ENCODE measurements around the gene CYBRD1. TPM values are rescaled to one million over a fixed set of nuclear protein-coding genes. Genes with fewer than 3 reads are reported as not detected.

Gene CYBRD1
- polyA plus RNA-seq, 2 of the 4 experiments (the other 2 are of a cell fraction), result 30.5 to 46.6 TPM

DNA sequence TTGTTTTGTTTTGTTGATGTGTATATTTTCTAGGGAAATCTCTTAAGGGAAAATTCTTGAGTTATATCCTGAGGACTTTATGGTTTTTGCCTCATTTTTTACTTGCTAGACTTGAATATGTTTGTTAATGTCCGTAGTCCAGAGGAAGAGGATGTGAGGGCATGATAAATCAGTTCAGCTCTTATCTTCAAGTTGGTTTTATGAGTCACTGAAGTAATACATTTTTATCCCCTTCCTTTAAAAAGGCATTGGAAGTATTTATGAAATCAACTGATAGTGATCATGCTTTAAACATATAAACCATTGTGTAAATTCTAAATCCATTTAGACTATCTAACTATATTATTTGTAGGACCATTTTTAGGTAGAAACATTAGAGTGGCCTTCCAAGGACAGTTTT lies 43.9 kb upstream of the CYBRD1 start:
- ChIA-PET POLR2A (no interaction called here), CTCF (no interaction called here)
- no peak overlapping the region for H3K4me3 ChIP-seq
- no peaks in the 10 kb centered on the region for H3K9me3 ChIP-seq
- H3K4me1 ChIP-seq, result no peaks in the 10 kb centered on the region
- no peak for ATAC-seq
- no peak overlapping the region for H3K4me2 ChIP-seq
- 50% methylated on average over 1 of the region's 1 CpG for WGBS (ENCODE audit: missing lambda C conversion rate)
- no peak for DNase-seq (ENCODE audit: low read depth in 1 of 2, low spot score in 1 of 2)
- no peak for TF ChIP-seq HDAC2 (IDR thresholded peaks at IDR 0.05)
- TF ChIP-seq CBX2 (IDR thresholded peaks at IDR 0.05; ENCODE audit: borderline replicate concordance, low read depth), result no peak
- no peak for TF ChIP-seq POLR2A (IDR thresholded peaks at IDR 0.05; ENCODE audit: low read length)
- TF ChIP-seq JUNB (IDR thresholded peaks at IDR 0.05), result no peak
- TF ChIP-seq CHD2 (IDR thresholded peaks at IDR 0.05; ENCODE audit: low read length, partially characterized antibody), result no peak
- TF ChIP-seq PHF8 (IDR thresholded peaks at IDR 0.05; ENCODE audit: borderline replicate concordance, low read depth), result no peak
- TF ChIP-seq, protein P1, sequence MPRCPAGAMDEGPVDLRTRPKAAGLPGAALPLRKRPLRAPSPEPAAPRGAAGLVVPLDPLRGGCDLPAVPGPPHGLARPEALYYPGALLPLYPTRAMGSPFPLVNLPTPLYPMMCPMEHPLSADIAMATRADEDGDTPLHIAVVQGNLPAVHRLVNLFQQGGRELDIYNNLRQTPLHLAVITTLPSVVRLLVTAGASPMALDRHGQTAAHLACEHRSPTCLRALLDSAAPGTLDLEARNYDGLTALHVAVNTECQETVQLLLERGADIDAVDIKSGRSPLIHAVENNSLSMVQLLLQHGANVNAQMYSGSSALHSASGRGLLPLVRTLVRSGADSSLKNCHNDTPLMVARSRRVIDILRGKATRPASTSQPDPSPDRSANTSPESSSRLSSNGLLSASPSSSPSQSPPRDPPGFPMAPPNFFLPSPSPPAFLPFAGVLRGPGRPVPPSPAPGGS (IDR thresholded peaks at IDR 0.05), result no peak
- no peak for TF ChIP-seq NFE2L2 (conservative IDR thresholded peaks at IDR 0.05; ENCODE audit: low read length)
- TF ChIP-seq, protein P2, sequence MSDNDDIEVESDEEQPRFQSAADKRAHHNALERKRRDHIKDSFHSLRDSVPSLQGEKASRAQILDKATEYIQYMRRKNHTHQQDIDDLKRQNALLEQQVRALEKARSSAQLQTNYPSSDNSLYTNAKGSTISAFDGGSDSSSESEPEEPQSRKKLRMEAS (IDR thresholded peaks at IDR 0.05), result no peak
- TF ChIP-seq PBX3 (IDR thresholded peaks at IDR 0.05), result no peak
- no peak for TF ChIP-seq CBX8 (IDR thresholded peaks at IDR 0.05)
- no peak for TF ChIP-seq FOSL2 (IDR thresholded peaks at IDR 0.05)
- no peak for TF ChIP-seq FOSL2 (CRISPR knock-in tag; IDR thresholded peaks at IDR 0.05)
- FAIRE-seq, result no peak
- H3K27ac ChIP-seq, result no peak overlapping the region

- FAIRE-seq (no peak), DNase-seq (ENCODE audit: low read depth in 1 of 2, low spot score in 1 of 2) (no peak), ATAC-seq (no peak)
- no peak overlapping the region for H3K27ac ChIP-seq
- WGBS (ENCODE audit: missing lambda C conversion rate), result 90% methylated on average over 3 of the region's 3 CpGs
- no peaks in the 10 kb centered on the region for H3K4me1 ChIP-seq
- ChIA-PET POLR2A (no interaction called here), CTCF (interaction anchor here (1.4 kb wide), 1 partner anchor 505 kb away, joined by 3 read pairs; no protein-coding TSS in a partner anchor)
- no peak overlapping the region for H3K4me3 ChIP-seq
- TF ChIP-seq, protein P3, sequence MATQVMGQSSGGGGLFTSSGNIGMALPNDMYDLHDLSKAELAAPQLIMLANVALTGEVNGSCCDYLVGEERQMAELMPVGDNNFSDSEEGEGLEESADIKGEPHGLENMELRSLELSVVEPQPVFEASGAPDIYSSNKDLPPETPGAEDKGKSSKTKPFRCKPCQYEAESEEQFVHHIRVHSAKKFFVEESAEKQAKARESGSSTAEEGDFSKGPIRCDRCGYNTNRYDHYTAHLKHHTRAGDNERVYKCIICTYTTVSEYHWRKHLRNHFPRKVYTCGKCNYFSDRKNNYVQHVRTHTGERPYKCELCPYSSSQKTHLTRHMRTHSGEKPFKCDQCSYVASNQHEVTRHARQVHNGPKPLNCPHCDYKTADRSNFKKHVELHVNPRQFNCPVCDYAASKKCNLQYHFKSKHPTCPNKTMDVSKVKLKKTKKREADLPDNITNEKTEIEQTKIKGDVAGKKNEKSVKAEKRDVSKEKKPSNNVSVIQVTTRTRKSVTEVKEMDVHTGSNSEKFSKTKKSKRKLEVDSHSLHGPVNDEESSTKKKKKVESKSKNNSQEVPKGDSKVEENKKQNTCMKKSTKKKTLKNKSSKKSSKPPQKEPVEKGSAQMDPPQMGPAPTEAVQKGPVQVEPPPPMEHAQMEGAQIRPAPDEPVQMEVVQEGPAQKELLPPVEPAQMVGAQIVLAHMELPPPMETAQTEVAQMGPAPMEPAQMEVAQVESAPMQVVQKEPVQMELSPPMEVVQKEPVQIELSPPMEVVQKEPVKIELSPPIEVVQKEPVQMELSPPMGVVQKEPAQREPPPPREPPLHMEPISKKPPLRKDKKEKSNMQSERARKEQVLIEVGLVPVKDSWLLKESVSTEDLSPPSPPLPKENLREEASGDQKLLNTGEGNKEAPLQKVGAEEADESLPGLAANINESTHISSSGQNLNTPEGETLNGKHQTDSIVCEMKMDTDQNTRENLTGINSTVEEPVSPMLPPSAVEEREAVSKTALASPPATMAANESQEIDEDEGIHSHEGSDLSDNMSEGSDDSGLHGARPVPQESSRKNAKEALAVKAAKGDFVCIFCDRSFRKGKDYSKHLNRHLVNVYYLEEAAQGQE (IDR thresholded peaks at IDR 0.05), result no peak
- TF ChIP-seq HOXB5 (CRISPR knock-in tag; IDR thresholded peaks at IDR 0.05), result no peak
- TF ChIP-seq, protein P4, sequence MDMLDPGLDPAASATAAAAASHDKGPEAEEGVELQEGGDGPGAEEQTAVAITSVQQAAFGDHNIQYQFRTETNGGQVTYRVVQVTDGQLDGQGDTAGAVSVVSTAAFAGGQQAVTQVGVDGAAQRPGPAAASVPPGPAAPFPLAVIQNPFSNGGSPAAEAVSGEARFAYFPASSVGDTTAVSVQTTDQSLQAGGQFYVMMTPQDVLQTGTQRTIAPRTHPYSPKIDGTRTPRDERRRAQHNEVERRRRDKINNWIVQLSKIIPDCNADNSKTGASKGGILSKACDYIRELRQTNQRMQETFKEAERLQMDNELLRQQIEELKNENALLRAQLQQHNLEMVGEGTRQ (IDR thresholded peaks at IDR 0.05), result no peak
- TF ChIP-seq MAFK (IDR thresholded peaks at IDR 0.05; ENCODE audit: partially characterized antibody), result no peak
- H3K4me2 ChIP-seq, result no peak overlapping the region
- no peaks in the 10 kb centered on the region for H3K9me3 ChIP-seq
Measured at GRCh38 chr2:171479154-171479814, 43.0 kb upstream of the CYBRD1 start.

DNA sequence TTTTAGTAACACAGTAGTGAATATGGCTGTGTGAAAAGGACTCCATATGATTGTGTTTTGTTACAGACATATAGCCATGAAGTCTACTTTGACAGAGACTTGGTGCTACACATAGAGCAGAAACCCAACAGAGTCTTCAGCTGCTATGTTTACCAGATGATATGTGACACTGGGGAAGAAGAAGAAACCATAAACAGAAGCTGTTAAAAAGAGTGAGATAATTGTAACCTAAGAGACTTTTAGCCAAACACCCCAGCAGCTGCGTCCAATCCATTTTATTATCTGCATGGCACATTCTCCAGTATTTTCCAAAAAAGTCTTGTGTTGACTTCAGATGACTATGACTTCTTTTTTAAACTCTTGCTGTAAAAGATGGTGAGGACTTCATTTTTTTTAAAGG lies 41.4 kb upstream of the CYBRD1 start:
- no peak overlapping the region for H3K4me3 ChIP-seq
- no peaks in the 10 kb centered on the region for H3K9me3 ChIP-seq
- FAIRE-seq (no peak), ATAC-seq (no peak), DNase-seq (ENCODE audit: low read depth in 1 of 2, low spot score in 1 of 2) (no peak)
- CTCF ChIA-PET, result interaction anchor here (0.5 kb wide), 1 partner anchor 39 kb away, joined by 3 read pairs; no protein-coding TSS in a partner anchor
- POLR2A ChIA-PET, result no interaction called here
- no peak overlapping the region for H3K4me2 ChIP-seq
- 94% methylated on average over 1 of the region's 1 CpG for WGBS (ENCODE audit: missing lambda C conversion rate)
- H3K27ac ChIP-seq, result no peak overlapping the region
- no peaks in the 10 kb centered on the region for H3K4me1 ChIP-seq
- TF ChIP-seq ZSCAN20 (CRISPR knock-in tag; IDR thresholded peaks at IDR 0.05), result no peak
- no peak for TF ChIP-seq NPAS2 (CRISPR knock-in tag; IDR thresholded peaks at IDR 0.05; ENCODE audit: borderline replicate concordance)
- no peak for TF ChIP-seq MAZ (IDR thresholded peaks at IDR 0.05; ENCODE audit: borderline replicate concordance, low read depth, low read length)
- TF ChIP-seq NR3C1 (IDR thresholded peaks at IDR 0.05), result no peak
- TF ChIP-seq KDM1A (IDR thresholded peaks at IDR 0.05; ENCODE audit: low read depth), result no peak
- no peak for TF ChIP-seq RNF2 (IDR thresholded peaks at IDR 0.05; ENCODE audit: borderline replicate concordance, low read depth)
- no peak for TF ChIP-seq HDAC2 (IDR thresholded peaks at IDR 0.05)
- TF ChIP-seq TFCP2L1 (CRISPR knock-in tag; IDR thresholded peaks at IDR 0.05), result no peak
- TF ChIP-seq ELK1 (IDR thresholded peaks at IDR 0.05; ENCODE audit: low read depth, low read length), result no peak
- TF ChIP-seq NFE2L2 (conservative IDR thresholded peaks at IDR 0.05; ENCODE audit: low read length), result no peak

Measured in A549 (cell line).